Stimulated activated CD8-positive, alpha-beta memory T cell treated with anti-CD3 and anti-CD28 coated beads, Interleukin-12 subunit alpha, Interleukin-12 subunit beta, amount 100 ng/mL, for 24 hours (primary cell): ENCODE data around the gene PIM1.
"Not testable (repeated sequence)": the region's sequence is repeated elsewhere in the genome, so short reads cannot be mapped to it uniquely, and the experiment has no call there.

Source experiments
- DNase-seq: peaks from one replicate; pipeline ENCODE4 v3.0.0-alpha.2; 2020; ENCODE audit errors: extremely low read depth

The PIM1 gene

DNA sequence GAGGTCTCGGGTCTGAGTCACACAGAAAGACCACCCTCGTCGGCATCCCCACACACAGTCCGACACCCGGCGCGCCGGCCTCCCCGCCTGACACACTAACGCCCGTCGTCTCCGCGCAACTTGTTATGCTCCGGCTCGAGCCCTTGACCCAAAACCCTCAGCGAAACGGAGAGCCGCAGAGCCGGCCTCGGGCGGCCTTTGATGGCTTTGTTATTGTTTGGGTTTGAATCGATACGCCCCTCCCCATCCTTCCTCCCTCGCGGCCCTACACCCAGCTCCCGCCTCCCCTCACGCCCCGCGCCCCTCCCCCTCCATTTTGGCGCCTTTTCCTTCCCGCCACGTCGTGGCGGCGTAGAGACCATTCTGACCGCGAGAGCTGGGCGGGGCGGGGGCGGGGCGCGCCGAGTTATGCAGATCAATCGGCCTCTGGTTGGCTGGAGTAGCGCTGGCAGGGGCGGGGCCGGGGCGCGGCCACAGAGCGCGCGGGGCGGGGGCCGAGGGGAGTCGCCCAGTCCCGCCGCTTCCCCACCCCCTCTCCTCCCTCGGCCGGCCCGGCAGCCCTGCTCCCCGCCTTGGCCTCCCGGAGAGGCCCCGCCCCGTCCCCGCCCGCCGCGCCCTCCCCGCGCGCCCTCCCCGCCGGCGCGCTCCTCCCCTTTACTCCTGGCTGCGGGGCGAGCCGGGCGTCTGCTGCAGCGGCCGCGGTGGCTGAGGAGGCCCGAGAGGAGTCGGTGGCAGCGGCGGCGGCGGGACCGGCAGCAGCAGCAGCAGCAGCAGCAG is at the start of gene PIM1:
PIM1 (plus strand) TSS at position 657 of the 777 bp plus-strand sequence. CDS start 424 bp downstream, outside the sequence.
- peak; percentile 99 for DNase-seq

DNA sequence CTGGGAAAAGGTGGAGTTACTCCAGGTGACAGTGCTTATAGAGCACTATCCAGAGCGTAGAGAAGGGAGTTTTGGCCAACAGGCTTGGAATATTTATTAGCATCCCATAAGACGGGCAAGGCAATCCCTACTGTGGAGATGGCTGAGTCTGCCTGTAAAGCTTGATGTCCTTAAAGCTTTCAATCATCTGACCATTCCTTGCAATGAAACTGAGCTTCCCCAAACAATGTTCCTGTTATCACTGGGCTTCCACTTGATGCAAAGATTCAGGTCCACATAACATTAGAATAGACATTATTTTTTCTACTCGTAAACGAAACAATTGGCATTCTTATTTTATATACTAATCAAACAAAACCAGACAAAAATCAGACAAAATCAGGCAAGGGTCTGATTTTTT is 48.4 kb upstream of the PIM1 start:
- DNase-seq, result no peak

DNA sequence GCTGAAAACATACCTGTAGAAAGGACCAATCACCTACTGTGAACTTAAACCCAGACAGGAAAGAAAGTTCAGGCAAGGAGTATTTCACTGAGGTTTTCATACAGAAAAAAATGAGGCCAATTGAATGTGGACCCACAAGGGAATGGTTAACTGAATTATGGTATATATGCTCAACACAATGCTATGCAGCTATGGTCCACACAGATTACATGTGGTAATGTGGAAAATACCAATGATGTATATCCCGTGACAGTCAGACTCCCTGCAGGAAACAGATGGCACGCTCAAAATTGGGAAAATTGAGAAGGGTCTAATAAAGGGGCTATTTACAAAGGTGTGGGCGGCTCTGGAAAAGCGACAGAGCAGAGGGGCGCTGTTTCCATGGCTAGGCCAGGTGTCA is 47.1 kb upstream of the PIM1 start:
- no peak for DNase-seq

DNA sequence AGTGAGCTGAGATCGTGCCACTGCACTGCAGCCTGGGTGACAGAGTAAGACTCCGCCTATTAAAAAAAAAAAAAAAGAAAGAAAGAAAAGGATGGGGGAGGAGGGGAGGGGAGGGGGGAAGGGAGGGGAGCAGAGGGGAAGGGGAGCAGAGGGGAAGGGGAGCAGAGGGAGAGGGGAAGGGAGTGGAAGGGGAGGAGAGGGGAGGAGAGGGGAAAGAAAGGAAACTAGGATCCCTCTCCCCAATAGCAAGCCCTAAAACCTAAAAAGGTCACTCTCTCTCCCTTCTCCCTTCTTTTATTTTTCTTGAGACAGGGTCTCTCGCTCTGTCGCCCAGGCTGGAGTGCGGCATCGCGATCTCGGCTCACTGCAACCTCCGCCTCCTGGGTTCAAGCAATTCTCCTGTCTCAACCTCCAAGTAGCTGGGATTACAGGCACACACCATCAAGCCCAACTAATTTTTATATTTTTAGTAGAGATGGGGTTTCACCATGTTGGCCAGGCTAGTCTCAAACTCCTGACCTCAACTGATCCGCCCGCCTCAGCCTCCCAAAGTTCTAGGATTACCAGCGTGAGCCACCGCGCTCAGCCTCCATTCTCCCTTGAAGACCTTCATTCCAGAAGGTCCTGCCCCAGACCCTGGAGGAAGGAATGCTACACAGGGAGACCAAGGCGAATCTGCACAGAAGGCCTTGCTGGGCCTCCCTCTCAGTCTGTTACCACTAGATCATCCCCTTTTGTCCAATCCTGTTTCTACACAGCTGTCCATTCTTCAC is 45.8 kb upstream of the PIM1 start:
- DNase-seq, result no peak

DNA sequence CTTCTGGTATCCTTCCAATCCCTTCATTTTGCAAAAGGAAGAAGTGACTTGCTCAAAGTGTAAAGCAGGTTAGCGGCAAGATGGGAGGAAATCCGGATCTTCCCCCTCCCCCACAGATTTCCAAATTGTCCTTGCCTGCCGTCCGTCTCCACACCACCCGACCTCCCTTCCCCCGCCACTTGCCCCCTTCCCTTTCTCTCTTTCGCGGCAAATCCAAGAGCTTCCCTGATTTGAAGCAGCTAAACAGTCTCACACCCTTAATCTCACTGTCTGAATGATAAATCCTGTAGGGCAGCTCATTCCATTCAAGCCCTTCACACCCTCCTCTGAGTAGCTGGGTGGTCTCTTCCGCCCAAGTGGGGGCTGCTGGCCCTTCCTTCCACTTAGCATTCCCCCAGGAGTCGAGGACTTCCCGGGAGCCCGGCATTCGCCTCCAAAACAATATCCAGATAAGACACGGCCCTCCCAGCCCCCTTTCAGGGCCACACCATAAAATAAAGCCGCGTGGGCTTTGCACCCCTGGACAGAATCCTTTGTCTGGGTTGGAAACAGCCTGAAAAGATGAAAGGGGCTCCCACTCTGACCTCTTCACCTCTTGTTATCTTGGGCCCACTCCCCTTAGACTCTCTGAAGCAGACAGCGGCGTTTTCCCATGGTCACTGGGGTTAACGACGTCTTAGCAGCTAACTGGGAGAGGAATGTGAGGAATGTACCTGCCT is 44.0 kb upstream of the PIM1 start:
- DNase-seq, result no peak

DNA sequence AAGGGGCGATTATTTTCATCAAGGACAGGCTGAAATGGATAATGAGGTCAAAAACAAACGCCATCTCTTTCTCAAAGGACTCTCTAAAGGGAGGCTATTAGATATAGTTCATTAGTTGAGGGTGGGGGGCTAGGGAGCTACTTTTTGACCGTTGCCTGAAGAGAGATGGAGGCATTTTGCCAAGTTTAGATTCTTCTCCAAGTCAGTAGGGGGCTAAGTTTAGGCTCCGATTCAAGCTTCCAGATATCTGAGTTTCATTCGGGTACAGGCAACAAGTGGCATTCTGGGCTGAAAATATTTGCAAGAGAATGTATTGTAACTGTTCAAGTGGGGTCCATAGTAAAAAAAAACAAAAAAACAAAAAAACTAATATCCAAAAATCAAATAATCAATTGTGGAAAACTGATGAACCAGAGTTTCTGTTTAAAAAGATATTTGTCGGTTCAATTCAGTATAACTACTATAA is 43.4 kb upstream of the PIM1 start:
- no peak for DNase-seq

DNA sequence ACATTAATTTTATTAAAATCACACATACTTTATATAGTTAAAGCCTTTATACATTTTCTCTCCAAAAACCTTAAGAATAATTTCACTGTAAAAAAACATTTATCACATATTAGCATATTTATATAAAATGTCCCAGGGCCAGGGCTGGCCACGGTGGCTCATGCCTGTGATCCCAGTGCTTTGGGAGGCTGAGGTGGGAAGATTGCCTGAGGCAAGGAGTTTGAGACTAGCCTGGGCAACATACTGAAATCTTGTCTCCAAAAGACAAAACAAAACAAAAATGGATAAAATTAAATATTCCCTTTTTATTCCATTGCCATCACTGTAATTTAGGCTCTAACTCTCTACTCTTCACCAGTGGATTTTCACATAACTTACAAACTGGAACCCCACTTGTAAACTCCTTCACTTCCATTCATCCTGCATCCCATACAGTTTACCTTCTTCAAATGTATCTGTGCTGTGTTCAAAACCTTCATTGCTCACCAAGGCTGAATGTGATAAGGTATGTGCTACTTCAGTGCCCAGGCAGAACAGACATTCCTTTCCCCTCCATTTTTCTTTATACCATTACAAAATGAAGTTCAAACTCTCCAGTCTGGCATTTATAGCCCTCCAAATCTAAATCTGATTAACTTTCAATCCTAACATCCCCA is 42.9 kb upstream of the PIM1 start:
- DNase-seq, result no peak

DNA sequence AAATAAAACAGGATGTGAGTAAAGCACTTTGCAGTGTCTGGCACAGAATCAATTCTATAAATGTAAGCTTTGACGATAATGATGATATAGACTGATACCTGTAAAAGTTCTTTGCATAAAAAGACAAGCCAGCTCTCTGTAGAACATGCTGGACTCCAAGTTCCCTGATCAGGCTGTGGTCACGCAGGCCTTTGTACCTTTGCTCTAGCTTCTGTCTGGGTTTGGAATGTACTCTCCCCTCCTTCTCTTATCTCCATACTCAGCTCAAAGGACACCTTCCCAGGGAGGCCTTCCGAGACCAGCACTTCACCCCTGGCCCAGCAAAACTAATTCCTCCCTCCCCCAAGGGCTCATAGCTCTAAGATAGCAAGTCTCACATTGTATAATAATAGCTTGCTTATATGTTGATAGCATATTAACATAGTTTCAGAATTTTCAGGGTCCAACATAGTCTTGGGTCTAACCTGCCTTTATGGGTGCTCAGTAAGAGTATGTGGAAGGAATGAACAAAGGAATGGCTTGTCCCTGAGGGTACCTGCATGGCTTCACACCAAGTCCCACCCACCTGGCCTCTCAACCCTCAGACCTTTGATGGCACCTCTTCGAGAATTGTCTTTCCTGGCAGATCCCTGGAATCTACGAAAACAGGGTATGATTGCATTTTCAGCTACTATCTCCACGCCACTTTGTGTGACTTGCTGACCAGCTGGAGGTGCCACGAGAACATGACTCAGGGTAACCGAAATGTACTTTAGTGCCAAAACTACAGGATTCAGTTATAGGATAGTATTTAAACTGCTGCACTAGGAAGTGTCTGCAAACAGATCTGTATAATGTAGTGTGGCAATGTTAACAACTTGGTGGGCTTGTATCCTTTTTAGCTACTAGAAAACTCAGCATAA is 41.7 kb upstream of the PIM1 start:
- no peak for DNase-seq

DNA sequence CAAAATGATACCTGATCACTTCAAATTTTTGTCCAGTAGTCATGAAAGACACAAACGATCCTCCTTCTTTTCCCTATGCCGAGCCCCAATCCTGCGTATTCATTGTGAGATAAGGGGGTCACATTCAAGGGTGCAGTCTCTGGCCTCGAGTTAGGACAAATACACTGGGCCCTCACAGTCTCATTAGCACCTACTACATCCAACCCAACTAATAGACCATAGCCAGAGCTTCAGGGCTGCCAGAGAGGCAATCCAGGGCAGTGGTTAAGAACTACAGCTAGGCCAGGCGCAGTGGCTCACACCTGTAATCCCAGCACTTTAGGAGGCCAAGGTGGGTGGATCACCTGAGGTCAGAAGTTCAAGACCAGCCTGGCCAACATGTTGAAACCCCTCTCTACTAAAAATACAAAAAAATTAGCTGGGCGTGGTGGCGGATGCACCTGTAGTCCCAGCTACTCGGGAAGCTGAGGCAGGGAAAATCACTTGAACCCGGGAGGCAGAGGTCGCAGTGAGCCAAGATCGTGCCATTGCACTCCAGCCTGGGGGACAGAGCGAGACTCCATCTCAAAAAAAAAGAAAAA is 41.0 kb upstream of the PIM1 start:
- not testable (repeated sequence) for DNase-seq

DNA sequence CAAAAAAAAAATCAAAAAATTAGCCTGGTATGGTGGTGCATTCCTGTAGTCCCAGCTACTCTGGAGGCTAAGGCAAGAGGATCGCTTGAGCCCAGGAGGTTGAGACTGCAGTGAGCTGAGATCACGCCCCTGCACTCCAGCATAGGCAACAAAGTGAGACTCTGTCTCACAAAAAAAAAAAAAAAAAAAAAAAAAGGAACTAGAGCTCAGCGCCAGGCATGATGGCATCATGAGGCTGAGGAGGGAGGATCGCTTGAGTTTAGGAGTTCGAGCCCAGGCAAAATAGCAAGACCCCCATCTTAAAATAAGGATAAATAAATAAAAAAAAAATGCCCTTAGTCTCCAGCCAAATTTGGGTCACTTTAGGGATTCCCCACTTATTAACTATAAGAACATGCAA is 40.4 kb upstream of the PIM1 start:
- DNase-seq, result no peak

DNA sequence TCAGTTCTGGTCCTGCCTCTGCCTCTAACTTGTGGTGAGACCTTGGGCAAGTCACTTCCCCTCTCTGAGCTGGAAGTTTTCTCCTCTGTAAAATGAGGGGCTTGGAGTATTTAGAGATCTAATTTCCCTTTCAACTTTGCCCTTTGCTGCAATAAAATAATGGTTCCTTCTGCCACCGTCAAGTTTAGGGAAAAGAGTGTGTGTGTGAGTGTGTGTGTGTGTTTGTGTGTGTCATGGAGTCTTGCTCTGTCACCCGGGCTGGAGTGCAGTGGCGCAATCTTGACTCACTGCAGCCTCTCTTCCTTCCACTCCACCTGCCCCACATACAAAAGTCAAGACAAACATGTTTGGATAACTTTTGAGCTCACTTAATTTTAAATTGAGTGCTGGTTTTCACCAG is 39.2 kb upstream of the PIM1 start:
- no peak for DNase-seq

DNA sequence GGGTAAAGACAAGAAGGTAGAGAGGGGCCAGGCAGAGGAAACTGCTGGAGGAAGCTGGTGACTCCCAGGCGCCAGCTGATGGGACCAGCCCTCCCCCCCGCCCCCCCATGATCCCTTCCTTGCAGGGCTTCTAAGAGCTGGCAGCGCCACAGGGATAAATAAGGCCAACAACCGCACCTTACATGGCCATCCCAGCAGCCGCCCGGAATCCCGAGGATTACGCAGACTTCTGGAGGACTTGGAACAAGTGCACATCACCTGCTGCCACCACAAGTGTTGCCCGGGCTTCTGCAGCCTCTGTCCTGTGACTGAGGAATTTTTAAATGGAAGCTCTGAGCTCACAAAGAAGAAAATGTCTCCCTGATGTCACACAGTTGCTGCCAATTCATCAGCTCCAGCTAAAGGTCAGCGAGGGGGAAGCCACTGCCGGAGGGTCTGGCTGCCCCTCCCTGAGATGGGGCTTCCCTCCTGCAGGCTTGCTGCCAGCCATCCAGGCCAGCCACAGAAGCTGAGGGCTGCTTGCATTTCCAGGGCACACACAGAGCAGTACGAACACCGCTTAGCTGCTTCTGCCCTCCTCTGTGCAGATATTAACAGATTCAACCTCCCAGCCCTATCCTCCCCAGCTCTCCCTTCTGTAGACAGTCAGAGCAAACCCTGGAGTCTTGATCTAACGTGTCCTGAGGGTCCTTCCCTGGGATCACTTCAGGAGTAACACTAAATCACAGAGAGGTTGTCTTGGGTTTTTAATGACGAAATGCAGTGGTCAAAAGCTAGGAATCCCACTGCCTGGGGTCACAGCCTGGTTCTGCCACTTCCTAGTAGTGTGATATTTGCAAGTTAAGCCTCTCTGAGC is 38.6 kb upstream of the PIM1 start:
- no peak for DNase-seq

DNA sequence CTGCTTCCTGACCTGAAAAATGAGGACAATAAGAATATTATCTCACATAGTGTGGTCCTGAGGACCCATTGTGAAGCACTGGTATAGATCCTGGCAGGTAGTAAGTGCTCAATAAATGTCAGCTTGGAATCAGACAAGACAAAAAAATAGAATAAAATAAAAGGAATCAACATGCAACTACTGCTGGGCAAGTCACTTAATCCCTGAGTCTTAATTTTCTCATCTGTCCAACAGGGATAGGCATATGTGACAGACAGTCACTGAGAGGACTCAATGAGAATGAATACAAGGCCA is 38.0 kb upstream of the PIM1 start:
- DNase-seq, result no peak

DNA sequence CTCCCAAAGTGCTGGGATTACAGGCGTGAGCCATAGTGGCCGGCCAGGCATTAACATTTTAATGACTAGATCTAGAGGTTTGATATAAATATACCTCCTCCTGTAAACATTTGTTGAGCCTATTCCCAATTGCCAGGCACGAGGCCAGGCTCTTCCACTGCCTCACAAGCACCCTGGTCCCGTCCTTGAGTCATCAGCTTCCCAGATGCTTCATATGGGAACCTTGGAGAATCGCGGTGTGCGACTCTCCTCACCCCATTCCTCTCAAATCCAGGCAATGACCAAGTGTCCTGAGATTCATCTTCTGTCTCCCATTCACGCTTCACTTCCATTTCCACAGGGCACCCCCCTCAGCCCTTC is 35.9 kb upstream of the PIM1 start:
- DNase-seq, result no peak

DNA sequence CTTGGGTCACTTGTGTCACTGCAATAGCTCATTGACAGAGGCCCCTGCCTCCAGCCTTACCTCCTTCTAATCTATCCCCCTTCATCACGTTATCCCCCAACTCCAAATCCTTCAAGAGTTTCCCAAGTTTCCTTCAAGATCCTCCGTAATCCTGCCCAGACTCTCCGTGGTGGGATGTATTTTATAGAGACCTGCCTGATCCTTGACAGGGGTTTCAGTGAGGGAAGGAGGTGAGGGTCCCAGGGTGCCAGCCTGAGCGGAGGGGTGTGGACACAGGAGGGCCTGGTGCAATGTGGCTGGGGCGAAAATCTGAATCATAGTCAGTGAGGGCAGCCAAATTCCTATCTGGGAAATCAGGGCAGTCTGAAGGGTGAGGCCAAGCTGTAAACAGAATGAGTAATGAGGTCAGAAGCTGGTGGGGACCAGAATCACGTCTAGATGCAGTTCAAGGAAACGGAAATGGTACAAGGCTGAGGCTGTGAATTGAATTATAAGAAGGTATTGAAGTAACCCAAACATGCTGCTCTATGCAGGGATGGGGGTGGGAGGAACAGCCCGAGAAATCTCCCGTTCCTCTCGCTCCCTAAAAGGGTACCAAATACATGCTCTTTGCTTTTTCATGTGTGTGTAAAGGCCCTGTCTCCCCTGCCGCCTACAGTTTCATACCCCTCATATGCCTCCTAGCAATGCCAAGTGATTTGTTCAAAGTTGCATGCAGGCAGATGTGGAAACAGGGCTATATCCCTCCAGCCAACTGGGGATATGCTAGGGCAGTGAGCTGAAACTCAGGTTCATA is 35.4 kb upstream of the PIM1 start:
- DNase-seq, result no peak

DNA sequence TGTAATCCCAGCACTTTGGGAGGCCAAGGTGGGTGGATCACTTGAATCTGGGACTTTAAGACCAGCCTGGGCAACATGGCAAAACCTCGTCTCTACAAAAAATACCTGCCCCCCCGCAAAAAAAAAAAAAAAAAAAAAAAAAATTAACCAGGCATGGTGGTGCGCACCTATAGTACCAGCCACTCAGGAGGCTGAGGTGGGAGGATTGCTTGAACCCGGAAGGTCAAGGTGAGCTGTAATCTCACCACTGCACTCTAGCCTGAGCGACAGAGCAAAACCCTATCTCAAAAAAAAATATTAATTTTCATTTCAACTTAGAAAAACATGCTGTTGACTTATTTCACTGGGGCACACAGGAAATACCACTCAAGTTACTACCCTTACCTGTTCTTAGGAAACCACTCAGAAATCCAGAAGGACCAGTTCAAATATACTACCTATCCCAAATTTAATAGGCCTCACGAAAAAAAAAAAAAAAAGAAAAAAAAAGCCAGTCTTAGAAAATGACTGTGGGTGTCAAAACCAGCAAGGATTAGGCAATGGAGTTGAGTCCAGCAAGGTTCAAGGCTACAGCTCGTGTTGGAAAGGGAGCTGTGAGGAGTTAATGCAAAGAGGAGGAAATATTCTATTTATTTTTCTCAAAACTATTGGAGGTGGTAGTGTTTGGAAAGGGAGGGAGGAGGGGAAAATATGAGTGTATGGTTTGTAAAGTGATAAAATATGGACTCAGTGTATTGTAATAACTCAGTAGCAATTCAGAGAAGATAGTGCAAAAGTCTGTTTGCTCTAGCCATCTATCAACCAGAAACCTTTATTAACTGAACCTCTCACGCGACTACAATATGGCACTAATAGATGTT is 33.9 kb upstream of the PIM1 start:
- DNase-seq, result no peak

DNA sequence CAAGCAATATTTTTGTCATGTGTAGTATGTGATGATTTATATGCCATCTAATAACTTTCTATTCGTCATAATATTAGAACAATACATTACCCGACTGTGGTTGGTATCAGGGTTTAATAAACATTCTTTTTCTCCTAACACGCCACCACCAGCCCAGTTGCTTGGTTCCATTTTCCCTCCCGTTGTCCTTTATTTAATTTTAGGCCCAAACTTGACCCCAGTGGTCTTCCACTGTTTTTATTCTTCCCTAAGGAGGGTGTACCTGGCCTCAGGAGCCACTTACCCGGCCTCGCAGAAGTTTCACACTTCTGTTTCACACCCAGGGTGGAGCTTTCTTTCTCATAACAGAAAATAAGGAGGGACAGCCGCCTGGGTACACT is 33.1 kb upstream of the PIM1 start:
- DNase-seq, result no peak
